Transverse colon (tissue), 3 donors: ENCODE data around the gene TAPT1.

Experiments used
- CTCF ChIP-seq, 5 experiments: fragments of 200-600 bp in 3 of 5; fragments of 450-650 bp in 2 of 5; sonication (generic) in 3 of 5; IDR thresholded peaks; 1 replicate in 2 of 5; 2 replicates in 3 of 5; pipeline ENCODE4 v1.5.1; 2016 to 2017; ENCODE audit warnings: antibody characterized with exemption in 5 of 5, inconsistent platforms in 3 of 5, mild to moderate bottlenecking in 2 of 5, moderate library complexity in 1 of 5
- POLR2A ChIP-seq: fragments of 450-650 bp; IDR thresholded peaks from one replicate; pipeline ENCODE4 v1.6.1; 2016; ENCODE audit warnings: antibody characterized with exemption, mild to moderate bottlenecking, moderate library complexity

GRCh38 chr4:16176621-16177020, 49.6 kb downstream of the TAPT1 start:
- no peak for TF ChIP-seq CTCF (IDR thresholded peaks at IDR 0.05)
- no peak for TF ChIP-seq POLR2A
